PC-9 (cell line): ENCODE data around the gene NADK.

Experiments used
- CTCF ChIP-seq: fragments of 200-600 bp; sonication (generic); conservative IDR thresholded peaks from 2 replicates; pipeline ENCODE4 v1.6.1; 2017; ENCODE audit warnings: mixed run types, antibody characterized with exemption, mild to moderate bottlenecking, moderate library complexity
- EZH2 ChIP-seq: fragments of 200-600 bp; sonication (generic); IDR thresholded peaks from 2 replicates; pipeline ENCODE4 v1.8.0; 2017; ENCODE audit warnings: antibody characterized with exemption, low read depth

DNA sequence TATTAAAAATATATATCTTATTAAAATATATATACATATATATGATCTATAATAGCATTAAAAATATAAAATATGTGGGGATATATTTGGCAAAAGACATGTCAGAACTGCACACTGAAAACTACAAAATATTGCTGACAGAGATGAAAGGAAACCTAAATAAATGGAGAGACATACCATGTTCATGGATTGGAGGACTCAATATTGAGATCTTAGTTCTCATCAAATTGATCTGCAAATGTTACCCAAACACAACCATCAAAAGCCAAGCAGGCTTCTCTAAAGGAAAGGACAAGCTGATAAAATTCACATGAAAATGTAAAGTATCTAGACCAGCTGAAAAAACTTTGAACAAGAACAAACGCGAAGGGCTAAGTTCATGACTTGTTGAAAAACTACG lies 7.2 kb downstream of the NADK start:
- TF ChIP-seq EZH2 (no peak), CTCF (no peak)
